ENCODE measurements around the gene WWP2.
"Not testable (repeated sequence)": the region's sequence is repeated elsewhere in the genome, so short reads cannot be mapped to it uniquely, and the experiment has no call there.

WWP2 gene

GRCh38 chr16:69847643-69848042 is 85.5 kb downstream of the WWP2 start:
- TF ChIP-seq CTCF (IDR thresholded peaks at IDR 0.05; ENCODE audit: control insufficient read depth, insufficient read depth, low read depth, low read length, missing control alignments): no peak
- no peak overlapping the region for H3K4me3 ChIP-seq (ENCODE audit: control insufficient read depth, low read depth, low read length)
- DNase-seq (ENCODE audit: low read depth): no peak

- peak; percentile 78 for DNase-seq (ENCODE audit: low read depth)
- H3K4me3 ChIP-seq (ENCODE audit: control insufficient read depth, low read depth, low read length): no peak overlapping the region; the same call in none of the 2 replicates
- TF ChIP-seq CTCF (IDR thresholded peaks at IDR 0.05; ENCODE audit: control insufficient read depth, insufficient read depth, low read depth, low read length, missing control alignments): peak; percentile 33
Observed at GRCh38 chr16:69848637-69849545, 86.8 kb downstream of the WWP2 start.

- no peak overlapping the region for H3K4me3 ChIP-seq (ENCODE audit: control insufficient read depth, low read depth, low read length)
- peak; percentile 17 for DNase-seq (ENCODE audit: low read depth)
- TF ChIP-seq CTCF (IDR thresholded peaks at IDR 0.05; ENCODE audit: control insufficient read depth, insufficient read depth, low read depth, low read length, missing control alignments): no peak
Observed at GRCh38 chr16:69851491-69852240, 89.5 kb downstream of the WWP2 start.

GRCh38 chr16:69852815-69853214 is 90.7 kb downstream of the WWP2 start:
- H3K4me3 ChIP-seq (ENCODE audit: control insufficient read depth, low read depth, low read length): no peak overlapping the region
- TF ChIP-seq CTCF (IDR thresholded peaks at IDR 0.05; ENCODE audit: control insufficient read depth, insufficient read depth, low read depth, low read length, missing control alignments): no peak
- DNase-seq (ENCODE audit: low read depth): no peak

- no peak overlapping the region for H3K4me3 ChIP-seq (ENCODE audit: control insufficient read depth, low read depth, low read length)
- no peak for DNase-seq (ENCODE audit: low read depth)
- TF ChIP-seq CTCF (IDR thresholded peaks at IDR 0.05; ENCODE audit: control insufficient read depth, insufficient read depth, low read depth, low read length, missing control alignments): no peak
Observed at GRCh38 chr16:69853481-69853880, 91.3 kb downstream of the WWP2 start.

GRCh38 chr16:69854776-69855175 is 92.6 kb downstream of the WWP2 start:
- not testable (repeated sequence) for DNase-seq (ENCODE audit: low read depth); H3K4me3 ChIP-seq (ENCODE audit: control insufficient read depth, low read depth, low read length)

- H3K4me3 ChIP-seq (ENCODE audit: control insufficient read depth, low read depth, low read length): no peak overlapping the region
- no peak for DNase-seq (ENCODE audit: low read depth)
- no peak for TF ChIP-seq CTCF (IDR thresholded peaks at IDR 0.05; ENCODE audit: control insufficient read depth, insufficient read depth, low read depth, low read length, missing control alignments)
Observed at GRCh38 chr16:69855592-69855991, 93.5 kb downstream of the WWP2 start.

Data from AG09309 (cell line).